Thymus (tissue), 11 donors: ENCODE measurements around the gene GNAO1. TPM values are rescaled to one million over a fixed set of nuclear protein-coding genes. Genes with fewer than 3 reads are reported as not detected.

Experiments used
- DNase-seq, 9 donors: peaks; one replicate each; pipeline ENCODE4 v3.0.0-alpha.2; 2013; ENCODE audit warnings: low spot score in 9 of 9, low read depth in 6 of 9, missing footprints in 1 of 9
- H3K27ac ChIP-seq, 2 donors: one replicate each; pipeline ENCODE4 v1.5.1; 2013; ENCODE audit warnings: control low read depth in 1 of 2, low read depth in 1 of 2, low read length in 1 of 2, mild to moderate bottlenecking in 1 of 2, moderate library complexity in 1 of 2
- H3K27me3 ChIP-seq, 2 donors: one replicate each; pipeline ENCODE4 v1.5.1; 2013; ENCODE audit warnings: low read length in 1 of 2; ENCODE audit not compliant: control insufficient read depth in 2 of 2, insufficient read depth in 1 of 2
- H3K36me3 ChIP-seq, 2 donors: one replicate each; pipeline ENCODE4 v1.5.1; 2013; ENCODE audit warnings: low read length in 1 of 2, mild to moderate bottlenecking in 1 of 2, moderate library complexity in 1 of 2; ENCODE audit not compliant: control insufficient read depth in 2 of 2, insufficient read depth in 2 of 2
- H3K4me1 ChIP-seq, 2 donors: one replicate each; pipeline ENCODE4 v1.5.1; 2013; ENCODE audit warnings: low read length in 2 of 2; ENCODE audit not compliant: control insufficient read depth in 2 of 2, insufficient read depth in 2 of 2
- H3K4me3 ChIP-seq, 2 donors: one replicate each; pipeline ENCODE4 v1.5.1; 2013; ENCODE audit warnings: low read length in 2 of 2, control low read depth in 1 of 2, mild to moderate bottlenecking in 1 of 2
- H3K9me3 ChIP-seq, 2 donors: one replicate each; pipeline ENCODE4 v1.5.1; 2013; ENCODE audit warnings: low read length in 1 of 2, mild to moderate bottlenecking in 1 of 2; ENCODE audit not compliant: control insufficient read depth in 2 of 2, insufficient read depth in 1 of 2
- WGBS: extraction: QIAGEN DNeasy Blood & Tissue Kit; methylation state at CpG from one replicate; pipeline ENCODE4 v1.1.7; 2013; 5-methylcytosine and 5-hydroxymethylcytosine counted together
- polyA plus RNA-seq: library from polyadenylated mRNA; stranded (reverse); fragments of 200-250 nt; gene quantifications from one replicate; pipeline ENCODE4 v1.2.3, GENCODE V29; 2013
- total RNA-seq: library from RNA; stranded (reverse); fragments of 120-200 nt; gene quantifications from one replicate; pipeline ENCODE4 v1.2.4, GENCODE V29; 2013
- donor health status: healthy.

The GNAO1 gene
- total and polyA plus RNA-seq, 2 donors: 0.24 to 2.2 TPM

DNA sequence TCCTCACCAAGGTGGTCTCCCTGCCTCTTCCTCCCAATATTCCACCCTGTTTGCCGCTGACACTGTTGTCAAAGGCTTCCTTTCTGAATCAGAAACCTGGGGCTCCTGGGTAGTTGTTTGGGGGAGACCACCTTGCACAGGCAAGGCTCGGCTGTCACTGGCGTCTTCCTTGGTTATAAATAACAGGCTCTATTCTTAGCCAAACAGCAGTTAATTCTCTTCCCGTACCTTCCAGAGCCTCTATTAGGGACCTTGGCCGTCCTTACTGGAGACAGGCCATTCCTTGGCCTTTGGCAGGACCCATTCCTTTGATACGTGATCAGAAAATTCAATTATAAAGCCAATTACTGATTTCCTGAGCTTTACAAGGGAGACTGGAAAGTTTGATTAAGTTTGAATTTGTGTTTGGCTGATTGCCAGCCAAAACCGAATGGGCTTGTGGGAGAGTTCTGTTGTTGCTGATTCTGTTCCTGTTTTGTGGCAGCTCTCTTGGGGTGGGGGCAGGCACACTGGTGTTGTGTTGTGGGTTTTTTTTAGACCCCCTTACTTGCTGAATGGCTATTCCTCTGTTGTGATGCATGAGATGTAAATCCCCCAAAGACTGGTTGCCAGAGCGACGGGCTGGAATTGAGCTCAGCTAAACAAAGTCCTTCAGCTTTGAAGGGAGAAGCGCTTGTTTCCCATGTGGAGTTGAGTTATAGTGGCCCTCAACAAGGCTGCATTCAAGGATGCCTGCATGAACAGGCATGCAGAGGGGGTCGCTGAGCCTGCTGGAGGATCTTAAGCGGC is 104.6 kb downstream of the GNAO1 start:
- no peaks in the 10 kb centered on the region for H3K36me3 ChIP-seq
- no peaks in the 10 kb centered on the region for H3K4me1 ChIP-seq
- no peaks in the 10 kb centered on the region for H3K9me3 ChIP-seq
- 71% methylated on average over 12 of the region's 12 CpGs for WGBS
- H3K4me3 ChIP-seq: no peak overlapping the region
- H3K27me3 ChIP-seq: no peaks in the 10 kb centered on the region
- no peak overlapping the region for H3K27ac ChIP-seq
- DNase-seq: no peak

DNA sequence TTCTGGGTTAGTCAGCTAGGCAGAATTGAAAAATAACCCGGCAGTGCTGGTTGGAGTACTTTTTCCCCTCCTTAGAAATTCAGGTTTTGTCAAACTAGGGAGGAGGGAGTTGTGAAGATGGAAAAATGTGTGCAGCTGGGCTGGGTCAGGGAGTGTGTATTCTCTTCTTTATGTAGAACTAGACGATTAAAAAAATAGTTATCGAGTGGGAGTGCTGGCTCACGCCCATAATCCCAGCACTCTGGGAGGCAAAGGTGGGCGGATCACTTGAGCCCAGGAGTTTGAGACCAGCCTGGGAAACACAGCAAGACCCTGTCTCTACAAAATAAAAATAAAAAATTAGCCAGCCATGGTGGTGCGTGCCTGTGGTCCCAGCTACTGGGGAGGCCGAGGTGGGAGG is 106.4 kb downstream of the GNAO1 start:
- Histone ChIP-seq H3K4me1 (no peaks in the 10 kb centered on the region), H3K36me3 (no peaks in the 10 kb centered on the region), H3K9me3 (no peaks in the 10 kb centered on the region), H3K27ac (no peak overlapping the region), H3K27me3 (no peaks in the 10 kb centered on the region), H3K4me3 (no peak overlapping the region)
- 95% methylated on average over 7 of the region's 7 CpGs for WGBS
- no peak for DNase-seq

GRCh38 chr16:56298116-56298515 is 106.8 kb downstream of the GNAO1 start:
- Histone ChIP-seq H3K4me3 (no peak overlapping the region), H3K27ac (no peak overlapping the region), H3K9me3 (no peaks in the 10 kb centered on the region), H3K4me1 (no peaks in the 10 kb centered on the region), H3K27me3 (no peaks in the 10 kb centered on the region), H3K36me3 (no peaks in the 10 kb centered on the region)
- no peak for DNase-seq
- 32% methylated on average over 8 of the region's 8 CpGs for WGBS

- H3K36me3 ChIP-seq: no peaks in the 10 kb centered on the region
- no peak overlapping the region for H3K4me3 ChIP-seq
- DNase-seq: no peak
- no peaks in the 10 kb centered on the region for H3K9me3 ChIP-seq
- H3K27ac ChIP-seq: no peak overlapping the region
- 73% methylated on average over 7 of the region's 7 CpGs for WGBS
- no peaks in the 10 kb centered on the region for H3K27me3 ChIP-seq
- H3K4me1 ChIP-seq: no peaks in the 10 kb centered on the region
These were observed 107.8 kb downstream of the GNAO1 start for GRCh38 chr16:56298948-56299596.

DNA sequence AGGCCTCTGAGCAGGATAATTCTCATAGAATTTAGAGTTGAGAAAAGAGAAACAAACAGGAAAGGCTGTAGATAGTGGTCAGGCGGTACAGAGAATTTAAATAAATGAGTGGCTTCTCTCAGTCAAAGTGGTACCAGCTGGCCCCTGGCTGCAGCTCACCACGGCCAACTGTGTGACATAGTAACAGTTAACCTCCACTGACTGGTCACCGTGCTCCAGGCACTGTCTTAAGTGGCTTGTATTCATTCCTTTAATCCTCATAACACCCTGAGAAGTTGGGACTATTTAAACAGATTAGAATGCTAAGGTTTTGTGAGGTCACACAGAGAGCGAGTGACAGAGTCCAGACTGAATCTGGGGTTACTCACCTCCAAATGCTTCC is 108.9 kb downstream of the GNAO1 start:
- Histone ChIP-seq H3K27ac (no peak overlapping the region), H3K9me3 (no peaks in the 10 kb centered on the region), H3K4me1 (no peaks in the 10 kb centered on the region), H3K4me3 (no peak overlapping the region), H3K36me3 (no peaks in the 10 kb centered on the region), H3K27me3 (no peaks in the 10 kb centered on the region)
- no peak for DNase-seq
- 96% methylated on average over 4 of the region's 4 CpGs for WGBS

DNA sequence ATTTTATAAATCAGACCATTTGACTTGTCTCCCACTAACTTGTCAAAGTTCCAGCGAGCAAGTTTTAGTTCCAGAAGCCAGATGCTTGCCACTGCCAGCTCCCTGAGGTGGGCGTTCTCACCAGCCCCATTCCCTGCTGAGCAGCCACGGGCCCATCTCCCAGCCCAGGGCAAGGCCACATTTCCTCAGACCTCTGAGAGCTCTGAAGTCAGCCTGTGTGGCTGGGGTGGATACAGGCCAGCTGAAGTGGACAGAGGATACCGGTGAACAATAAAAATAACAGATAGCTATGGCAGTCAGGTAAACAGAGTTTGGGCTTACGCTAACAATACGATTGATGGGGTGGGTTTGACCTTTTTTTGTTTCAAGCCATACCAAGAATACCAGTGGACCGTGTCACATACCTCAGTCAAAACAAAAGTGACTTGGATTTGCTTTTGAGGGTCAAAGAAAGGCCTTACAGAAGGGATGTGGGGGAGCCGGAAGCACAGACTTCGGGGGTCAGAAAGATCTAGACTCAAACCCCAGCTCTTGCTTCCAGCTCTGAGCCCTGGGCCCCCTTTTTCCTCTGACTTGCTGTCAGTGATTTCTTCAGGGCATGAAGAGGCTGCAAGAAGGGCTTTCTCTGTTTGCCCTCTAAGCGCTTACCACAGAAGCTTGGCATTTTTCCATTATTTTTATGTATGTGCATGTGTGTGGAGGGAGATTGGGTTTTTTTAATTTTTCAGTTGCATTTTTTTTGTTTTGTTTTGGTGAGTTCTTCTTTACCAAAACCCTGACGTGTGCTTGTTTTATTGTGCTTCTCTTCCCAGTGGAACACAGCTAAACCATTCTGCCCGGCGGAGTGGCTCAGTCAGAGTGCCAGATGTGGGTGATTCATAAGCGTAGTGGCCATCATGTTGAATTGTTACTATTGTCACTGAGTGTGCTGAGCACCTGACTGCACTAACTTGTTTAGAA is 109.9 kb downstream of the GNAO1 start:
- Histone ChIP-seq H3K4me1 (no peaks in the 10 kb centered on the region), H3K4me3 (no peak overlapping the region), H3K27me3 (no peaks in the 10 kb centered on the region), H3K9me3 (no peaks in the 10 kb centered on the region), H3K27ac (no peak overlapping the region), H3K36me3 (no peaks in the 10 kb centered on the region)
- DNase-seq: no peak
- 66% methylated on average over 14 of the region's 14 CpGs for whole genome bisulfite sequencing

GRCh38 chr16:56302506-56302905 is 111.2 kb downstream of the GNAO1 start:
- 97% methylated on average over 5 of the region's 5 CpGs for WGBS
- no peaks in the 10 kb centered on the region for H3K9me3 ChIP-seq

GRCh38 chr16:56303066-56303715 is 111.9 kb downstream of the GNAO1 start:
- H3K4me1 ChIP-seq: no peaks in the 10 kb centered on the region
- DNase-seq: no peak
- no peak overlapping the region for H3K27ac ChIP-seq
- H3K36me3 ChIP-seq: no peaks in the 10 kb centered on the region
- H3K9me3 ChIP-seq: no peaks in the 10 kb centered on the region
- H3K27me3 ChIP-seq: no peaks in the 10 kb centered on the region
- H3K4me3 ChIP-seq: no peak overlapping the region
- WGBS: 97% methylated on average over 13 of the region's 13 CpGs

More at GRCh38 chr16:56302506-56302905, 111.2 kb downstream of the GNAO1 start:
- Histone ChIP-seq H3K27ac (no peak overlapping the region), H3K27me3 (no peaks in the 10 kb centered on the region), H3K4me1 (no peaks in the 10 kb centered on the region), H3K36me3 (no peaks in the 10 kb centered on the region), H3K4me3 (no peak overlapping the region)
- no peak for DNase-seq
